HFFc6 (cell line): ENCODE results near the gene SCN4B. TPM values are rescaled to one million over a fixed set of nuclear protein-coding genes. Genes with fewer than 3 reads are reported as not detected.

Source experiments
- DNase-seq: peaks from one replicate; pipeline ENCODE4 v3.0.0-alpha.2; 2018
- H3K27ac Mint-ChIP-seq: 2 replicates; pipeline ENCODE4 v1.8.0; 2020; ENCODE audit warnings: mild to moderate bottlenecking, mixed read lengths
- H3K27me3 Mint-ChIP-seq: 2 replicates; pipeline ENCODE4 v1.8.0; 2021; ENCODE audit warnings: mild to moderate bottlenecking, moderate library complexity, mixed read lengths; ENCODE audit not compliant: insufficient read depth
- H3K36me3 Mint-ChIP-seq: 2 replicates; pipeline ENCODE4 v1.8.0; 2021; ENCODE audit warnings: low read depth, mixed read lengths
- H3K4me1 Mint-ChIP-seq: 2 replicates; pipeline ENCODE4 v1.8.0; 2020; ENCODE audit warnings: low read depth, mixed read lengths
- H3K4me3 Mint-ChIP-seq: 2 replicates; pipeline ENCODE4 v1.8.0; 2020; ENCODE audit warnings: mild to moderate bottlenecking, moderate library complexity, mixed read lengths
- H3K9me3 Mint-ChIP-seq: 2 replicates; pipeline ENCODE4 v1.8.0; 2020; ENCODE audit warnings: mild to moderate bottlenecking, mixed read lengths
- CTCF ChIP-seq: fragments of 200-600 bp; sonication (generic); IDR thresholded peaks from 2 replicates; pipeline ENCODE4 v1.5.0; 2021; ENCODE audit warnings: antibody characterized with exemption, mild to moderate bottlenecking
- total RNA-seq, 6 experiments: library from RNA; stranded (reverse); fragmentation: NEBNext Ultra II Directional; extraction: Animal tissue kit (Norgen Biotek cat#: 25700); gene quantifications; 2 replicates in 1 of 6; 3 replicates in 5 of 6; pipeline ENCODE4 v1.2.3, GENCODE V29; 2021

Gene SCN4B
- total RNA-seq, 6 experiments from 2014 or later: 0.07 to 0.10 TPM; not detected in 4

- peaks cover 31% of the 10 kb centered on the region for H3K9me3 Mint-ChIP-seq
- H3K4me1 Mint-ChIP-seq: no peaks in the 10 kb centered on the region
- TF ChIP-seq CTCF: no peak
- no peak overlapping the region for H3K27ac Mint-ChIP-seq
- H3K36me3 Mint-ChIP-seq: peaks cover 11% of the 10 kb centered on the region; the same call in 1 of the 2 replicates
- peaks cover 37% of the 10 kb centered on the region for H3K27me3 Mint-ChIP-seq
- peak; percentile 17 for DNase-seq
- no peak overlapping the region for H3K4me3 Mint-ChIP-seq
These were observed 68.4 kb downstream of the SCN4B start for GRCh38 chr11:118084247-118084646.

Other genes starting within 250 kb of the SCN4B start
- not detected for gene TMPRSS13, start 223.4 kb downstream of the SCN4B start, total RNA-seq
- not detected for gene IL10RA, start 166.4 kb downstream of the SCN4B start, total RNA-seq
- not detected for gene TMPRSS4, start 75.7 kb downstream of the SCN4B start, total RNA-seq
- gene SMIM35, start 65.9 kb downstream of the SCN4B start, total RNA-seq: not detected
- not detected for gene SCN2B, start 23.8 kb upstream of the SCN4B start, total RNA-seq
- not detected for gene JAML, start 72.2 kb upstream of the SCN4B start, total RNA-seq
- under 1 TPM in 2 of 6 experiments, not detected in 4; 0.21 to 0.33 TPM for gene MPZL3, start 99.5 kb upstream of the SCN4B start, total RNA-seq
- gene MPZL2, start 111.5 kb upstream of the SCN4B start, total RNA-seq: not detected
- gene CD3E, start 151.9 kb upstream of the SCN4B start, total RNA-seq: not detected
- not detected for gene CD3D, start 189.9 kb upstream of the SCN4B start, total RNA-seq
- gene CD3G, start 191.5 kb upstream of the SCN4B start, total RNA-seq: not detected
- 10 to 100 TPM; 46.2 to 62.7 (median 54.1) TPM for gene UBE4A, start 206.8 kb upstream of the SCN4B start, total RNA-seq
- gene ATP5MG, start 248.8 kb upstream of the SCN4B start, total RNA-seq: 100 to 1,000 TPM; 196 to 275 (median 223) TPM